Parathyroid adenoma (tissue), 2 donors: Measurements from ENCODE around the gene C2CD4B.

ENCODE experiments used
- H2AFZ ChIP-seq: fragments of 300-600 bp; sonication (generic); one replicate; pipeline ENCODE4 v1.7.0; 2017; ENCODE audit warnings: antibody characterized with exemption, mild to moderate bottlenecking
- H3K27ac ChIP-seq: fragments of 300-600 bp; sonication (generic); one replicate; pipeline ENCODE4 v1.7.0; 2017
- H3K27me3 ChIP-seq: fragments of 300-600 bp; sonication (generic); one replicate; pipeline ENCODE4 v1.7.0; 2017; ENCODE audit warnings: low read length; ENCODE audit not compliant: control insufficient read depth, insufficient read depth
- H3K36me3 ChIP-seq: fragments of 300-600 bp; sonication (generic); one replicate; pipeline ENCODE4 v1.7.0; 2017; ENCODE audit warnings: low read length; ENCODE audit not compliant: control insufficient read depth, insufficient read depth
- H3K4me1 ChIP-seq: fragments of 300-600 bp; sonication (generic); one replicate; pipeline ENCODE4 v1.7.0; 2017; ENCODE audit warnings: control low read depth
- H3K4me2 ChIP-seq: fragments of 300-600 bp; sonication (generic); one replicate; pipeline ENCODE4 v1.7.0; 2017; ENCODE audit warnings: low read length
- H3K4me3 ChIP-seq: fragments of 300-600 bp; sonication (generic); one replicate; pipeline ENCODE4 v1.7.0; 2017; ENCODE audit warnings: low read depth, low read length
- H3K79me2 ChIP-seq: fragments of 300-600 bp; sonication (generic); one replicate; pipeline ENCODE4 v1.7.0; 2017; ENCODE audit warnings: control low read depth
- H3K9ac ChIP-seq: fragments of 300-600 bp; sonication (generic); one replicate; pipeline ENCODE4 v1.7.0; 2017; ENCODE audit warnings: mild to moderate bottlenecking
- H3K9me3 ChIP-seq: fragments of 300-600 bp; sonication (generic); one replicate; pipeline ENCODE4 v1.7.0; 2017; ENCODE audit warnings: low read length; ENCODE audit not compliant: control insufficient read depth
- CTCF ChIP-seq: fragments of 300-600 bp; sonication (generic); IDR thresholded peaks from one replicate; pipeline ENCODE4 v1.7.0; 2017; ENCODE audit warnings: antibody characterized with exemption, mild to moderate bottlenecking
- donor health status: primary hyperparathyroidism.

The C2CD4B gene

GRCh38 chr15:62173215-62173614 lies 8.1 kb upstream of the C2CD4B start:
- Histone ChIP-seq H3K9me3 (no peaks in the 10 kb centered on the region), H3K27me3 (no peaks in the 10 kb centered on the region), H3K4me3 (no peak overlapping the region), H3K36me3 (no peaks in the 10 kb centered on the region), H3K4me1 (no peaks in the 10 kb centered on the region), H3K4me2 (no peak overlapping the region), H3K9ac (no peak overlapping the region), H2AFZ (no peak overlapping the region), H3K79me2 (no peaks in the 10 kb centered on the region), H3K27ac (peak overlapping the region; percentile 42)
- TF ChIP-seq CTCF = no peak

- Histone ChIP-seq H3K27ac (no peak overlapping the region), H3K4me1 (no peaks in the 10 kb centered on the region), H3K4me2 (no peak overlapping the region), H3K9ac (no peak overlapping the region), H3K36me3 (no peaks in the 10 kb centered on the region), H3K79me2 (no peaks in the 10 kb centered on the region), H3K9me3 (no peaks in the 10 kb centered on the region), H2AFZ (no peak overlapping the region), H3K27me3 (no peaks in the 10 kb centered on the region), H3K4me3 (no peak overlapping the region)
- TF ChIP-seq CTCF = no peak
Measured at GRCh38 chr15:62171882-62172281, 6.8 kb upstream of the C2CD4B start.

- Histone ChIP-seq H3K4me2 (no peak overlapping the region), H3K9me3 (no peaks in the 10 kb centered on the region), H3K79me2 (no peaks in the 10 kb centered on the region), H3K4me3 (no peak overlapping the region), H3K27ac (peak overlapping the region; percentile 49), H3K36me3 (no peaks in the 10 kb centered on the region), H3K9ac (no peak overlapping the region), H2AFZ (no peak overlapping the region), H3K27me3 (no peaks in the 10 kb centered on the region), H3K4me1 (no peaks in the 10 kb centered on the region)
- no peak for TF ChIP-seq CTCF
Measured at GRCh38 chr15:62165793-62166375, 799 bp upstream of the C2CD4B start.

DNA sequence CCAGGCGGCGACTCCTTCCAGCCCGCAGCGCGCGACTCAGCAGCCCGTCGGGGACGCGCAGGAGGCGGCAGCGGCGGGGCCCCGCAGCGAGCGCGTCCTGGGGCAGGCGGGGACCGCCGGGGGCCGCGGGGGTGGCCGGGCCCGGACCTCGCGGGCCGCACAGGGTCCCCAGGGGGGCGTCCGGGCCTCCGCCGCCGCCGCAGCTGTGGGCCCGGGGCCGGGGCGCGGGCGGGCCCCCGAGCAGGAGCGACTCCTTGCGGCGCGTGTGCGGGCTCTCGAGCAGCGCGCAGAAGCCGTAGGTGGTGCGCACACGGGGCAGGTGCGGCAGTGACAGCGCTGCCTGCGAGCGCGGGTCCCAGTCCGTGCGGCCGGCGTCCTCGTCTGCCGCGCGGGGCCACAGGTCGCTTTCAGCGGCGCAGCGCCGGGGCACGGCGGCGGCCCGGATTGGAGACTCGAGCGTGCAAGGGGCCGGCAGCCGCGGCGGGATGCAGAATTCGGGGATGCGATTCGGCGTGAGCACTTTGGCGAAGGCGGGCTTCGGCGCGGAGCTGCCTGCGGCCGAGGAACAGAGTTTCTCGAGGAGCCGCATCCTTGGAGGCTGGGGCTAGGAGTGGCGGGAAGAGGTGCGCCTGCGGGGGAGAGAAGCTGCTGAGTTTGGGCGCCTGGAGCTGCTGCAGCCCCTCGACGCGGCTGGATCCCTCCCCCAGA lies 535 bp downstream of the C2CD4B start:
- Histone ChIP-seq H3K9me3 (no peaks in the 10 kb centered on the region), H3K4me1 (no peaks in the 10 kb centered on the region), H3K79me2 (no peaks in the 10 kb centered on the region), H3K4me3 (peak overlapping the region; percentile 51), H3K27me3 (no peaks in the 10 kb centered on the region), H3K4me2 (peak overlapping the region; percentile 57), H2AFZ (peak overlapping the region; percentile 46), H3K36me3 (no peaks in the 10 kb centered on the region), H3K27ac (no peak overlapping the region), H3K9ac (no peak overlapping the region)
- TF ChIP-seq CTCF = no peak

- Histone ChIP-seq H2AFZ (peak overlapping the region; percentile 38), H3K4me3 (no peak overlapping the region), H3K4me1 (no peaks in the 10 kb centered on the region), H3K36me3 (no peaks in the 10 kb centered on the region), H3K27me3 (no peaks in the 10 kb centered on the region), H3K27ac (no peak overlapping the region), H3K4me2 (no peak overlapping the region), H3K79me2 (no peaks in the 10 kb centered on the region), H3K9me3 (no peaks in the 10 kb centered on the region), H3K9ac (no peak overlapping the region)
- TF ChIP-seq CTCF = no peak
Measured at GRCh38 chr15:62164014-62164395, 1.1 kb downstream of the C2CD4B start.
